Measurements from ENCODE around the gene AKAP6.

AKAP6 gene

GRCh38 chr14:32847867-32848266, 518.8 kb downstream of the AKAP6 start:
- DNase-seq = no peak

- no peak for DNase-seq
Observed at GRCh38 chr14:32865827-32866376, 536.8 kb downstream of the AKAP6 start.

- DNase-seq = no peak
Observed at GRCh38 chr14:32883188-32883587, 554.1 kb downstream of the AKAP6 start.
